ENCODE results near the gene SPINT2.

DNA sequence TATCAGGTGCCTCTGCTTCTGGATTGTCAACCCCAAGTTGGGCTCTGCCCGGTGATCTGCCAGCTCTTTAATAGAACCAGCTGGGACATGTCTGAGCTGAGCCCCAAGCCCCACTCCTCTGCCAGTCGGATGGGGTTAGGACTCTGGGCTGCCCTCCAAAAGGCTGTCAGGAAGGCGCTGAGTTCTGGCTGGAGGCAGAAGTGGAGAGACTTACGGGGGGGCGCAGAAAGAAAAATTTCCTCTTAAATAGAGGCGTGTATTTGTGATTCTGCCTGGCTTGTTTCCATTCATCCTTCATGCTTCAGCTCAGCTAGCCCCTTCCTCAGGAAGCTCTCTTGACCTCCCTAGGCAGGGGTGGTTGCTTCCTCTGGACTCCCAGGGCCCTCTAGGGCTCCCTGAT, 54.3 kb downstream of the SPINT2 start:
- TF ChIP-seq POLR2A (IDR thresholded peaks at IDR 0.05) (no peak), POLR2AphosphoS5 (IDR thresholded peaks at IDR 0.05) (peak; percentile 52), CTCF (IDR thresholded peaks at IDR 0.05) (no peak)
